Activated naive CD4-positive, alpha-beta T cell treated with anti-CD3 and anti-CD28 coated beads, Interleukin-2, amount 50 U/mL, for 16 hours (primary cell): ENCODE results near the gene FBXO2.
"Not testable (repeated sequence)": the region's sequence is repeated elsewhere in the genome, so short reads cannot be mapped to it uniquely, and the experiment has no call there.

Experiments
- DNase-seq: peaks from one replicate; pipeline ENCODE4 v3.0.0-alpha.2; 2020

Gene FBXO2

DNA sequence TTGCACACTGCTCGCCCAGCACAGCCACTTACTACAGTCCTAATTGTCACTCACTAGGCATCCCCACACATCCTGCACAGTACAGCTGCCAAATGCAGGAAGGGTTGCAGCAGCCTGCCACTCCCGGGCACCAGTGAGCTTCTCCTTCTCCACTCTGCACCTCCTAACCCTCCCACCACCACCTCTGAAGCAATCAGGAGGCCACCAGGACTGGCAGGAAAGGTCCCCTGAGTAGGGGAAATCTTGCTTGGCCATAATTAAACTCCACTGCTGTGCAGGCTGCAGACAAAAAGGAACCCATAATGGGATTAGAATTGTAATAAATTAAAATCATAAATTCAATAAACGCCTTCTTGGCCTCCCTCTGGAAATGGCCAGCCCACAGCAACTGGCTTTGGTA lies 31.8 kb downstream of the FBXO2 start:
- no peak for DNase-seq

DNA sequence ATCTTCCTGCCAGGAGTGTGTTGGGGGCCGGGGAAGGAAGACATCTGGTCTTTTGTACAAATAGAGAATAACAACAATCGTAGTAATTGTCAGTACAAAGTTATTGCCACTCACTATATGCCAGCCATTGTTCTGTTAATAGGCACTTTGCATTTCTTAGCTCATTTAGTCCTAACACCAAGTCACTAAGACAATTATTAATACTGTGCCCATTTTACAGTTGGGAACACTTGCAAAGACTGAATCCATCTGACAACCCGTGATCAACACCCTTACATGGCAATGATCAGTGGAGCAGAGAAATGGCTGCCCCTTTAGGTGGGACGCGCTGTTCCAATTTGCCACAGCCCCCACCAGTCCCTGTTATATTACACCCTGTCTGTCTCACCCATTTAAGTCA lies 33.3 kb downstream of the FBXO2 start:
- no peak for DNase-seq

DNA sequence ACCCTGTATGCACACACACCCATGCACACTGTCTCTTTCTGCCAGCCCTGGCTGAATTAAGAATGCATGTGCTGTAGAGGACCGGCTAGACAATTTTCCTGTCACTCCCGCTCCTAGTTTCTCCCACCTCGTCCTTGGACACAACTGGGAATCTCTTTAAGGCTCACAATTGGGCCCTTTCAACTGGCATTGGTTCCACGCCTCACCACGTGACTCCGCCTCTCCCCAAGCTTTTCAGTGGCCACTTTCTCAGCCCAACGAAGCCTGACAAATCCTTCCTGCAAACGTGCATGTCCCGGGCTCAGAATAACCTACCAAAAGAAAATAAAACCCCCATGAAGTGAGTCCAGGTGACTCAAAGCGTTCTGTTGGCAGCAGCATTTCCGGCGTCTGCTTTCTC lies 33.8 kb downstream of the FBXO2 start:
- DNase-seq: no peak

DNA sequence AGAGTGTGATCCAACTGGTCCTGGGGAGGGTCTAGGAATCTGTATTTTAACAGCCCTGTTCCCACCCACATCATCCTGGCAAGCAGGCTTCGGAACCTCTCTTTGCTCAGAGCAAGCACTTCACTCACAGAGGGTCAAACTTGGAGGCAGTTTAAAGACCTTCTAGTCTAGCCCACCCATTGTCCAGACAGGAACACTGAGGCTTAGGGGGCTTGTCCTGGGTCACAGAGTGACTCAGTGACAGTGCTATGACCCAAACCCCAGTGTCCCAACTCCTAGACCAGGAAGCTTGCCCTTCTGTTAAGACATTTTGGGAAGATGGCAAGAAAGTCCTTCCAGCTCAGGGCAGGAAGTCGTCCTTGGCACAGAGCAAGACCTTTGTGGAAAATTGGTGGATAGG lies 36.5 kb downstream of the FBXO2 start:
- no peak for DNase-seq

DNA sequence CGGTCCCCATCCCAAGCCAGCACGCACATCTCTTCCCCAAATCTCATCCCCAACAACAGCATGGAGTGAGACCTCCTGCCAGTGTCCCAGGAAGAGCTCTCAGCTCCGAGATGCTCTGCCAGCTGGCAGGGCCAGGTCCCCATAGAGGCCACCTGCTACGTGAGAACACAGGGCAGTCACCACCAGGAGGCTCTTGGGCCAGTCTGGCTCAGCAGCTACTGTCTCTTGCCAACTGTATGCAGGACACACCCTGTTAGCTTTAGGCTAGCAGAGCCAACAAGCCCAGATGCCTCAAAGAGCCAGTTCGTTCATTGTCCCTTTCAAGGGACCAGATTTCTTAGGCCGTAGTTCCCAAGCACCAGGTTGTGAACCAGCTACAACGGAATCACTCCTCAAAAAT lies 36.9 kb downstream of the FBXO2 start:
- no peak for DNase-seq

DNA sequence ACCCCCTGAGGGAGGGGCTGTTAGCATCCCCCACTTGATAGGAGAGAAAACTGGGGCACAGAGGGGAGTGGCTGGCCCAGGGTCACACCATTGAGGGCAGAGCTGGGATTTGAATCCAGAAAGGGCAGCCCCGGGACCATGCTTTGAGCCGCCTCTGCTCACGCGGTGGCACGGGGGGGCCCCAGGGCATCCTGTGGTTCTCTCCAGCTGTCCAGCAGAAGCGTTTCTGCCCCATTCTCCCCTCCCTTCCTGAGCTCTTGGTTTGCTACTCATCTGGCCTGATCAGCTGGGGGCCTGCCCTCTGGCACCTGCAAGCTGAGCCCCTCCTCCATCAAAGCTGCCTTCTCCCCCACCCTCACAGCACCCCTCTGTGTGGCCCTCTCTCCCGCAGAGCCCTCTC lies 37.5 kb downstream of the FBXO2 start:
- DNase-seq: no peak

DNA sequence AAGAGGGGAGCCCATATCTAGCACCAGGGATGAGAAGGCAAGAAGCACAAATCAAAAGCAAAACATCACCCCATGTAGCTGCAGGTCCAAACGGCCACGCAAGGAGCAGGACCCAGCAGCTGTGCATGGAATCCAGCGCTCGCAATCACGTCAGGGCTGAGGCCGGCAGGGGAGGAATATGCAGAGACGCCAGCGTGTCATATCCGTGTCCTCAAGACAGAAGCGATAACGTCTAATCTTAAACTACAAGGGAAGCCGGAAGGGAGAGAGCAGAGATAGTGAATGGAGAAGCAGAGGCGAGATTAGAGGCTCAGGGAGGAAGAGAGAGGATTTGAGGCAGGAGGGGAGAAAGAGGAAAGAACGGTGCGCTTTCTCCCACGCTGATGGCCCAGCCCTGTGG lies 39.1 kb downstream of the FBXO2 start:
- no peak for DNase-seq

DNA sequence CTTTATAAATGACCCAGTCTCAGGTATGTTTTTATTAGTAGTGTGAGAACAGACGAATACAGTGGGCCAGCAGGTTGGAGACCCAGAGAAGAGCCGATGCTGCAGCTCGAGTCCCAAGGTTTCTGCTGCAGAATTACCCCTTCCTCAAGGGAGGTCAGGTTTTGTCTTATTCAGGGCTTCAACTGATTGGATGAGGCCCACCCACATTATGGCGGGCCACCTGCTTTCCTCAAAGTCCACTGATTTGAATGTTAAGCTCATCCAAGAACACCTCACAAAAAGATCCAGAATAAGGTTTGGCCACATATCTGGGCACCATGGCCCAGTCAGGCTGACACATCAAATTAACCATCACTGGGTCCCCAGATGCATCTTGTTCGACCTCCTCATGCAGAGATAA lies 40.9 kb downstream of the FBXO2 start:
- no peak for DNase-seq

DNA sequence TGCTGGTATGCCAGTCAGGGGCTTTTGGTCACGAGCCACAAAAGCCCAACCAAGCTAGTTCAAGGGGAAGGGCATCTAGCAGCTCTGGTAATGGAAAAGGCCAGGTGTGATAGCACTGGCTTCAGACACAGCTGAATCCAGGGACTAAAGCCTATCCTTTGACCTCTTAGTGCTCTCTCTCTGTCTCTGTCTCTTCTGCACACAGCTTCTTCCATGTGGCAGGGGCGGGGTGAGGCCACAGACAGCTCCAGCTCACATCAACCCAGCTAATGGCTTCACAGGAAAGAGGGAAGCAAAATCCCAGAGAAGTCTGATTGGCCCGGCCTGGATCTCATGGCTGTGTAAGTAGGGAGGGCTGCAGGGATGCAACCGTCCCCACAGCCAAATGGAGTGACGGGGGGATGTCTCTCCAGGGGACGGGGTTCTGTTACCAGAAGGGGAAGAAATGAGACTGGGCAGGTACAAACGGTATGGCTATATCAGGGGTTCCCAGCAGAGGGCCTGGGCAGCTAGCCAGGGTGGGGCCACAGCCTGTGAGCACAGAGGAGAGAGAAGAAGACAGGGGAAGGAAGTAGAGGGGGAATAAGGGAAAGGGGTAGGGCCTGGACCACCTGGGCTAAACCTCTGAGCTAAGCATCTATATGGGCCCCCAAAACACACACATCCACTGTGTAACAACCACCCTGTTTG lies 42.4 kb downstream of the FBXO2 start:
- DNase-seq: no peak

DNA sequence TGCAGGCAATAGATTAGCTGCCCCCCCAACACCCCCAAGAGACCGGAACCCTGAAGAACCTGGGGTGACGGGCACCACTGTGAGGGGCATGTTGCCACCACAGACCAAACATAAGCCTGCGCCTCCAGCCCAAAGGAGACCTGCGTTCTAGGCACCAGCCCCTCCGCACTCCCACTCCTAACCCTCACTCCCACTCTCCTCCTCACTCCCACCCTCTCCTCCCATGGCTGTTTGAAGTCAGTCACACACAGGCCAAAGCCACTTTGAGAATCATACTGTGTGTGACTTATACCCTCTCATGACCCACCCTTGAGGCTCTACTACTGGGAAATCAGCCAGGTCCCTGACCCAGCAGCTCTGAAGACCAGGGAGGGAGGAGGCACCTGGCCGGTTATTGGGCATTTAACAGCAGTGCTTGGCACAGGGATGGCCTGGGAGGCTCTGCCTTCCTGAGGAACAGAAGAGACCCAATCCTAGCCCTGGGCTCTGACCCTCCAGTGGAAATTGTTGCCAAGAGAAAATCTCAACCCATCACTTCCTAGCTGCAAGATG lies 43.5 kb downstream of the FBXO2 start:
- no peak for DNase-seq

DNA sequence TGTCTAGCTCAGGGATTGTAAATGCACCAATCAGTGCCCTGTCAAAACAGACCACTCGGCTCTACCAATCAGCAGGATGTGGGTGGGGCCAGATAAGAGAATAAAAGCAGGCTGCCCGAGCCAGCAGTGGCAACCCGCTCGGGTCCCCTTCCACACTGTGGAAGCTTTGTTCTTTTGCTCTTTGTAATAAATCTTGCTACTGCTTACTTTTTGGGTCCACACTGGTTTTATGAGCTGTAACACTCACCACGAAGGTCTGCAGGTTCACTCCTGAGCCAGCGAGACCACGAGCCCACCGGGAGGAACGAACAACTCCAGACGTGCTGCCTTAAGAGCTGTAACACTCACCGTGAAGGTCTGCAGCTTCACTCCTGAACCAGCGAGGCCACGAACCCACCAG lies 44.9 kb downstream of the FBXO2 start:
- DNase-seq: not testable (repeated sequence)

DNA sequence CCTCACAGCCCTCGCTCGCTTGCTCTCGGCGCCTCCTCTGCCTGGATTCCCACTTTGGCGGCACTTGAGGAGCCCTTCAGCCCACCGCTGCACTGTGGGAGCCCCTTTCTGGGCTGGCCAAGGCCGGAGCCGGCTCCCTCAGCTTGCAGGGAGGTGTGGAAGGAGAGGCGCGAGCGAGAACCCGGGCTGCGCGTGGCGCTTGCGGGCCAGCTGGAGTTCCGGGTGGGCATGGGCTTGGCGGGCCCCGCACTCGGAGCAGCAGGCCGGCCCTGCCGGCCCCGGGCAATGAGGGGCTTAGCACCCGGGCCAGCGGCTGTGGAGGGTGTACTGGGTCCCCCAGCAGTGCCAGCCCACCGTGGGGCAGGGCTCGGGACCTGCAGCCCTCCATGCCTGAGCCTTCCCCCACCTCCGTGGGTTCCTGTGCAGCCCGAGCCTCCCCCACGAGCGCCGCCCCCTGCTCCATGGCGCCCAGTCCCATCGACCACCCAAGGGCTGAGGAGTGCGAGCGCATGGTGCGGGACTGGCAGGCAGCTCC lies 45.6 kb downstream of the FBXO2 start:
- DNase-seq: not testable (repeated sequence)

DNA sequence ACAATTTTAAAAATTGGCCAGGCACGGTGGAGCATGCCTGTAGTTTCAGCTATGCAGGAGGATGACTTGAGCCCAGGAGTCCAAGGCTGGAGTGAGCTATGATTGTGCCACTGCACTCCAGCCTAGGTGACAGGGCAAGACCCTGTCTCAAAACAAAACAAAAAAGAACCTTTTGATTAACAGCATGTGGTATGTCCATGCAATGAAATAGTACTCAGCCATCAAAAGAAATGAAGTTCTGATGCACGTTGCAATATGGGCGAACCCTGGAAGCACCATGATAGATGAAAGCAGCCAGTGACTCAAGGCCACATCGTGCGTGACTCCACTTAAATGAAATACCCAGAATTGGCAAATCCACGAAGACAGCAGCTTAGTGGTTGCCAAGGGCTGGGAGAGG lies 47.5 kb downstream of the FBXO2 start:
- no peak for DNase-seq

DNA sequence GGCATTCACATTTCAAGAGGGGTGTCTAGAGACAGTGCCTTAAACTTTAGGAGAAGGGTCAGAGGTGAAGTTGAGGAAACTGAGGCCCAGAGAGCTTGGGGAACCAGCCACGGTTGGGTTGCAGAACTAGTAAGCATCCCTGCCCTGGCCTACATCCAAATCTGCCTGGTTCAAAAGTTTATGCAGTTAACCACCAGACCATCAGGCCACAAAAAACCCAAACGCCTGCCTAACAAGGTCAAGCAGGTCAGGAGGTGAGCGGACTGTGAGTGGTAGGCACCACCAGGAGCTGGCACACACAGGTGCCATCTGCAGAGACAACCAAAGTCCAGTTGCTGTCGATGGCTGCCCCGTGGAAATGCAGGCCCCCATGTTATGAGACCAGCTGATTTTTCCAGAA lies 51.2 kb downstream of the FBXO2 start:
- no peak for DNase-seq

DNA sequence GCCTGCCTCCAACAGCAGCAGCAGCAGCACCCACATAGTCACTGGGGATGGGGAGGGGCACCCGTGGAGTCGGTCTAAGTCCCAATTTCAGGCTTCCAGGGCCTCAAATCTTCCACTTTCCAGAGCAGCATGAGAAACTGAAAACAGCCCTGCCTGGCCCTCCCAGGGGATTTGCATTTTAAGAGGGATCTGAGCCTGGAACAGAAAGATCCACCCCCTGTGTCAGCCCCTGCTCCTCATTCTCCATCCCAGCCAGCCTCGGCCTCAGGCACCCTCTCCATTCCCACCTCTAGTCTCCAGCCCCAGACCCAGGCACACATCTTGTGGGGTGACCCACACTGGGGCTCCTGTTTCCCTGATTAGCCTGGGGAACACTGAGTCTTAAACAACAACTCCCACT lies 51.8 kb downstream of the FBXO2 start:
- DNase-seq: no peak

DNA sequence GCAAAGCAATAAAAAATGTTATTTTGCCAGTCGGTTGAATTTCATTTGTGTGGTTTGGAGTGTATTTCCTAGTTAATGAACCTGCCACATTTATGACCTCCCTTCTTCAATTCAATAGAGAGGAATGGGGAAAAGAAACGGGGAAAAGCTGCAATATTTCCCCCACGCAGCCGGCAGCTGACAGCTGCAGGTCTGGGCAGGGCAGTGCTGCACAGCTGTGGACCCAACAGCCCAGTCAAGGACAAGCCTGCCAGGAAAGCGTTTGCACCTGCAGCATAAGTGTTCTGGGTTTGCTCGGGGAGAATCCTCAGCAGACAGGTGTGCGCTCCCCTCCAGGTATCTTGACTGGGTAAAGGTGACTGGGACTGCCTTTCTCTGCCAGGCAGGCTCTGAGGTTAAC lies 53.4 kb downstream of the FBXO2 start:
- no peak for DNase-seq

DNA sequence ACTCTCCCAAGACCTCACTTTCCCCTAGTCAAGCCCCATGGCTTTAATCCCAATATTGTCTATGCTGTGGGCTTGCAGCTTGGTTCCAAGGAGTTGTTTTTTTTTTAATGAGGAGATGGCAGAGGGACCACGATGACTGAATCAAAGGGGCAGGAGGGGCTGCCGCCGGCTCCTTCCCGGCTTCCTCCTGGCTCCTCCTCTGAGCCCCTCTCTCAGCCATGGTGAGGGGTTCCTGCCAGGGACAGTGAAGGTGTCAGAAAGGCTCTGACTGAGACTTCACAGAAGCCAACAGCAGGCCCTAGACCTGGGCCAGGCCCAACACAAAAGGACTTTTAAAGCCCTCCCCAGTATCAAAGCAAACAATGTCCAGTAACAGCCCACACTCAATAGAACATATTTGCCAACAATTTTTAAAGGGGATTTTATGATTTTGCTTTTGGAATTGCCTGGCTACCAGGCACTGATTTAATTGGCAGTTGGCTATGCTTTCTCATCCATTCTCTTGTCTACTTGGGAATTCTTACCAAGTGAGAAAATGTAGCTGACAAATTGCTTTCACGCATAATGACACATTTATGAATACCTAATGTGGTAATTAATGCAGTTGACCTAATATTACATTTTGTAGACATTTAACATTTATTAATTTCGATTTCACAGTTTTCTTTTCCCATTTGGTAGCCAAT lies 54.2 kb downstream of the FBXO2 start:
- no peak for DNase-seq

DNA sequence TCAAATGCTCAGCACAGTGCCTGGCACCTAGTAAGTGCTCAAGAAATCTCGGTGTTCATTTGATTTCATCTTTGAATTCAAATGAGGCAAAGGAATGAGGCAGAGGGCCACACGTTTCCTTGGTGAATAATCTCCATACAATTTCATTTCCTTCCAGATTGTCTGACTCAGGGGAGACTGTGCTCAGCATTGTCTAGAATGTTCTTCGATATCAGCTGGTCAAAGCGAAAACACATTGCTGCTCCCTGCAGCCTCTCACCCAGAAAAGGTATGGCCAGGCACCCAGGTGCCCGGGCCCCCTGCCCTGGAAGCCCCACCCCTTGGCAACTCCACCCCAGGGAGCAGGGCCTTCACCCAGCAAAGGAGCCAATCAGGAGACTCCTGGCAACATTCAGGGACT lies 55.8 kb downstream of the FBXO2 start:
- no peak for DNase-seq
